Right atrium auricular region (tissue), 2 donors: ENCODE measurements around the gene LRIG2. TPM values are rescaled to one million over a fixed set of nuclear protein-coding genes. Genes with fewer than 3 reads are reported as not detected.

Experiments
- DNase-seq: peaks from one replicate; pipeline ENCODE4 v3.0.0-alpha.2; 2019; ENCODE audit warnings: low spot score
- H3K27ac ChIP-seq, 2 donors: fragments of 200-600 bp; sonication (generic); 1 replicate in 1 of 2; 2 replicates in 1 of 2; pipeline ENCODE4 v1.5.1; 2016 to 2019
- H3K27me3 ChIP-seq, 2 donors: fragments of 200-600 bp; sonication (generic); one replicate each; pipeline versions ENCODE4 v1.5.1 to v1.6.0; 2017 to 2019
- H3K36me3 ChIP-seq: fragments of 200-600 bp; sonication (generic); one replicate; pipeline ENCODE4 v1.5.1; 2016
- H3K4me1 ChIP-seq, 2 donors: fragments of 200-600 bp; sonication (generic); one replicate each; pipeline versions ENCODE4 v1.5.1 to v1.6.0; 2017 to 2019
- H3K4me3 ChIP-seq, 2 donors: fragments of 200-600 bp; sonication (generic); 1 replicate in 1 of 2; 2 replicates in 1 of 2; pipeline ENCODE4 v1.5.1; 2017 to 2019; ENCODE audit warnings: mild to moderate bottlenecking in 1 of 2, moderate library complexity in 1 of 2
- H3K9me3 ChIP-seq, 2 donors: fragments of 200-600 bp; sonication (generic); one replicate each; pipeline ENCODE4 v1.5.1; 2019
- total RNA-seq, 2 donors: library from RNA; depleted of rRNA; stranded (reverse); fragments of >200 nt; gene quantifications; one replicate each; pipeline ENCODE4 v1.1.0, GENCODE V29; 2016
- TF ChIP-seq, protein P1 (sequence below), 2 donors: fragments of 200-600 bp; sonication (generic); IDR thresholded peaks; one replicate each; pipeline ENCODE4 v1.5.1; 2019; ENCODE audit warnings: antibody characterized with exemption in 2 of 2

Gene LRIG2
- total RNA-seq, 2 donors from 2014 or later, result 7.1 to 10.4 TPM

- TF ChIP-seq, protein P1, sequence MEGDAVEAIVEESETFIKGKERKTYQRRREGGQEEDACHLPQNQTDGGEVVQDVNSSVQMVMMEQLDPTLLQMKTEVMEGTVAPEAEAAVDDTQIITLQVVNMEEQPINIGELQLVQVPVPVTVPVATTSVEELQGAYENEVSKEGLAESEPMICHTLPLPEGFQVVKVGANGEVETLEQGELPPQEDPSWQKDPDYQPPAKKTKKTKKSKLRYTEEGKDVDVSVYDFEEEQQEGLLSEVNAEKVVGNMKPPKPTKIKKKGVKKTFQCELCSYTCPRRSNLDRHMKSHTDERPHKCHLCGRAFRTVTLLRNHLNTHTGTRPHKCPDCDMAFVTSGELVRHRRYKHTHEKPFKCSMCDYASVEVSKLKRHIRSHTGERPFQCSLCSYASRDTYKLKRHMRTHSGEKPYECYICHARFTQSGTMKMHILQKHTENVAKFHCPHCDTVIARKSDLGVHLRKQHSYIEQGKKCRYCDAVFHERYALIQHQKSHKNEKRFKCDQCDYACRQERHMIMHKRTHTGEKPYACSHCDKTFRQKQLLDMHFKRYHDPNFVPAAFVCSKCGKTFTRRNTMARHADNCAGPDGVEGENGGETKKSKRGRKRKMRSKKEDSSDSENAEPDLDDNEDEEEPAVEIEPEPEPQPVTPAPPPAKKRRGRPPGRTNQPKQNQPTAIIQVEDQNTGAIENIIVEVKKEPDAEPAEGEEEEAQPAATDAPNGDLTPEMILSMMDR (IDR thresholded peaks at IDR 0.05), result no peak
- no peaks in the 10 kb centered on the region for H3K27me3 ChIP-seq
- peak overlapping the region; percentile 23 to 32 for H3K27ac ChIP-seq
- no peak overlapping the region for H3K4me3 ChIP-seq
- no peaks in the 10 kb centered on the region for H3K9me3 ChIP-seq
- peaks cover 73% of the 10 kb centered on the region for H3K36me3 ChIP-seq
- H3K4me1 ChIP-seq, result peaks cover 0 to 7% of the 10 kb centered on the region in 2 donors
- DNase-seq, result no peak
Observed at GRCh38 chr1:113095790-113096455, 22.9 kb downstream of the LRIG2 start.

DNA sequence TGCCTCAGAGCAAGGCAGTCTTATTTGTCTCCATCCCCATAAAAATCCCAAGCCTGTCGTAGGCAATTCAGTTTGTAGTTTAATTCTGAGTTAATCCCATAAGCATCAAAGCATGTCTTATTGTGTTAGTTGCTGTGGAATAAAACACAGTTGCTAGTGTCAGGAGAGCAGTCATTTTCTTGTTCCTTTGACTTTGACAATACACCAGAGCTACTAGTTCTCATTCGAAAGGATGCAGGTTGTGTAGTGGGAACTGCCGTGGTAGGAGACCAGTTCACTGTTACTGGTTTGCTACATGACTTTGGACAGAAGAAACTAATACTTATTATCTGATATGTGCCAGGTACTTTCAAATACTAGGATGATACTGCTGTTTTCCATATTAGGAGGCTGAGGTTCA, 23.5 kb downstream of the LRIG2 start:
- peak overlapping the region in 1 of 2 donors; percentile 32 for H3K27ac ChIP-seq
- no peaks in the 10 kb centered on the region for H3K9me3 ChIP-seq
- no peak overlapping the region for H3K4me3 ChIP-seq
- H3K4me1 ChIP-seq, result peaks cover 0 to 6% of the 10 kb centered on the region in 2 donors
- DNase-seq, result no peak
- H3K36me3 ChIP-seq, result peaks cover 78% of the 10 kb centered on the region
- H3K27me3 ChIP-seq, result no peaks in the 10 kb centered on the region
- TF ChIP-seq, protein P1 (IDR thresholded peaks at IDR 0.05), result no peak

- Histone ChIP-seq H3K4me3 (no peak overlapping the region), H3K4me1 (no peaks in the 10 kb centered on the region), H3K9me3 (no peaks in the 10 kb centered on the region), H3K36me3 (peaks cover 93% of the 10 kb centered on the region), H3K27ac (no peak overlapping the region), H3K27me3 (no peaks in the 10 kb centered on the region)
- TF ChIP-seq, protein P1 (IDR thresholded peaks at IDR 0.05), result no peak
- no peak for DNase-seq
Observed at GRCh38 chr1:113101588-113101987, 28.6 kb downstream of the LRIG2 start.

- Histone ChIP-seq H3K36me3 (peaks cover 95% of the 10 kb centered on the region), H3K27ac (no peak overlapping the region), H3K4me1 (no peaks in the 10 kb centered on the region), H3K4me3 (no peak overlapping the region), H3K9me3 (no peaks in the 10 kb centered on the region), H3K27me3 (no peaks in the 10 kb centered on the region)
- no peak for DNase-seq
- TF ChIP-seq, protein P1 (IDR thresholded peaks at IDR 0.05), result no peak
Observed at GRCh38 chr1:113103048-113103447, 30.1 kb downstream of the LRIG2 start.

- H3K27me3 ChIP-seq, result no peaks in the 10 kb centered on the region
- no peak overlapping the region for H3K4me3 ChIP-seq
- H3K4me1 ChIP-seq, result no peaks in the 10 kb centered on the region
- H3K9me3 ChIP-seq, result no peaks in the 10 kb centered on the region
- DNase-seq, result no peak
- peaks cover 87% of the 10 kb centered on the region for H3K36me3 ChIP-seq
- TF ChIP-seq, protein P1 (IDR thresholded peaks at IDR 0.05), result no peak
- no peak overlapping the region for H3K27ac ChIP-seq
Observed at GRCh38 chr1:113103977-113104376, 31.0 kb downstream of the LRIG2 start.

GRCh38 chr1:113106910-113107309, 33.9 kb downstream of the LRIG2 start:
- no peak for DNase-seq
- no peaks in the 10 kb centered on the region for H3K4me1 ChIP-seq
- TF ChIP-seq, protein P1 (IDR thresholded peaks at IDR 0.05), result no peak
- H3K27me3 ChIP-seq, result no peaks in the 10 kb centered on the region
- H3K9me3 ChIP-seq, result no peaks in the 10 kb centered on the region
- H3K4me3 ChIP-seq, result no peak overlapping the region
- H3K27ac ChIP-seq, result no peak overlapping the region
- peaks cover 74% of the 10 kb centered on the region for H3K36me3 ChIP-seq
